Neuronal stem cell (in vitro differentiated cells): ENCODE results near the gene SLC35F5.

Source experiments
- DNase-seq: peaks from one replicate; pipeline ENCODE4 v3.0.0-alpha.2; 2013; ENCODE audit warnings: low spot score
- H2AFZ ChIP-seq: one replicate; pipeline ENCODE4 v1.6.1; 2013; ENCODE audit warnings: mild to moderate bottlenecking, low read length, inconsistent platforms
- H2AK5ac ChIP-seq: 2 replicates; pipeline ENCODE4 v1.6.1; 2013; ENCODE audit warnings: low read depth, mild to moderate bottlenecking, inconsistent platforms, low read length, moderate library complexity, mixed read lengths
- H2BK120ac ChIP-seq: 2 replicates; pipeline ENCODE4 v1.6.1; 2013; ENCODE audit warnings: low read depth, mild to moderate bottlenecking, inconsistent platforms, low read length, moderate library complexity, mixed read lengths
- H2BK12ac ChIP-seq: one replicate; pipeline ENCODE4 v1.6.1; 2013; ENCODE audit warnings: low read length, inconsistent platforms
- H2BK15ac ChIP-seq: 2 replicates; pipeline ENCODE4 v1.6.1; 2013; ENCODE audit warnings: mild to moderate bottlenecking, low read length, inconsistent platforms, mixed read lengths
- H2BK5ac ChIP-seq: one replicate; pipeline ENCODE4 v1.6.1; 2013; ENCODE audit warnings: inconsistent platforms, mild to moderate bottlenecking, low read length, moderate library complexity
- H3K14ac ChIP-seq: one replicate; pipeline ENCODE4 v1.6.1; 2013; ENCODE audit warnings: low read length, inconsistent platforms
- H3K18ac ChIP-seq: 2 replicates; pipeline ENCODE4 v1.6.1; 2013; ENCODE audit warnings: low read length, inconsistent platforms
- H3K23ac ChIP-seq: 2 replicates; pipeline ENCODE4 v1.6.1; 2013; ENCODE audit warnings: low read depth, mild to moderate bottlenecking, mixed read lengths, low read length, inconsistent platforms; ENCODE audit not compliant: poor library complexity
- H3K27ac ChIP-seq: replicated peaks from 3 replicates; pipeline ENCODE4 v1.5.1; 2013; ENCODE audit warnings: low read length, inconsistent platforms
- H3K27me3 ChIP-seq, 3 experiments: 2 replicates each; pipeline ENCODE4 v1.6.1; 2013; ENCODE audit warnings: low read length in 3 of 3, mild to moderate bottlenecking in 2 of 3, inconsistent platforms in 1 of 3, low read depth in 1 of 3, mixed read lengths in 1 of 3, moderate library complexity in 1 of 3; ENCODE audit not compliant: control insufficient read depth in 3 of 3, insufficient read depth in 3 of 3
- H3K36me3 ChIP-seq, 2 donors: replicated peaks in 1 of 2; 2 replicates each; pipeline ENCODE4 v1.6.1; 2013; ENCODE audit warnings: low read length in 2 of 2; ENCODE audit not compliant: control insufficient read depth in 2 of 2, insufficient read depth in 2 of 2
- H3K4ac ChIP-seq: 2 replicates; pipeline ENCODE4 v1.6.1; 2013; ENCODE audit warnings: inconsistent platforms, mild to moderate bottlenecking, low read length, moderate library complexity
- H3K4me1 ChIP-seq, 2 donors: 1 replicate in 1 of 2; 2 replicates in 1 of 2; pipeline ENCODE4 v1.6.1; 2013; ENCODE audit warnings: low read length in 2 of 2, low read depth in 1 of 2; ENCODE audit not compliant: control insufficient read depth in 2 of 2, insufficient read depth in 1 of 2
- H3K4me2 ChIP-seq: one replicate; pipeline ENCODE4 v1.6.1; 2013; ENCODE audit warnings: mild to moderate bottlenecking, low read length, inconsistent platforms; ENCODE audit not compliant: insufficient read depth, poor library complexity, severe bottlenecking
- H3K4me3 ChIP-seq, 2 donors: 2 replicates each; pipeline ENCODE4 v1.5.1; 2013; ENCODE audit warnings: low read length in 2 of 2, mild to moderate bottlenecking in 2 of 2, inconsistent platforms in 1 of 2, moderate library complexity in 1 of 2
- H3K79me1 ChIP-seq: one replicate; pipeline ENCODE4 v1.6.1; 2013; ENCODE audit warnings: low read depth, mild to moderate bottlenecking, inconsistent platforms, low read length, moderate library complexity
- H3K9ac ChIP-seq: one replicate; pipeline ENCODE4 v1.6.1; 2013; ENCODE audit warnings: mild to moderate bottlenecking, low read depth, low read length, inconsistent platforms; ENCODE audit not compliant: poor library complexity
- H3K9me3 ChIP-seq, 2 donors: replicated peaks in 1 of 2; 2 replicates each; pipeline versions ENCODE3 to v1.6.1; 2013; ENCODE audit warnings: low read length in 2 of 2, mild to moderate bottlenecking in 2 of 2, inconsistent platforms in 1 of 2, low read depth in 1 of 2, mixed read lengths in 1 of 2, moderate library complexity in 1 of 2; ENCODE audit not compliant: control insufficient read depth in 2 of 2, insufficient read depth in 1 of 2
- H4K8ac ChIP-seq: one replicate; pipeline ENCODE4 v1.6.1; 2013; ENCODE audit warnings: low read depth, mild to moderate bottlenecking, inconsistent platforms, low read length, moderate library complexity
- H4K91ac ChIP-seq: one replicate; pipeline ENCODE4 v1.6.1; 2013; ENCODE audit warnings: low read length, low read depth, mild to moderate bottlenecking, inconsistent platforms; ENCODE audit not compliant: poor library complexity
- WGBS, 2 donors: extraction: QIAGEN DNeasy Blood & Tissue Kit; methylation state at CpG; one replicate each; pipeline ENCODE4 v1.1.7; 2013; ENCODE audit warnings: missing lambda C conversion rate in 2 of 2, mixed read lengths in 1 of 2; ENCODE audit not compliant: insufficient read length in 2 of 2, insufficient replicate concordance in 1 of 2; ENCODE audit errors: extremely low coverage in 2 of 2; 5-methylcytosine and 5-hydroxymethylcytosine counted together

Gene SLC35F5

DNA sequence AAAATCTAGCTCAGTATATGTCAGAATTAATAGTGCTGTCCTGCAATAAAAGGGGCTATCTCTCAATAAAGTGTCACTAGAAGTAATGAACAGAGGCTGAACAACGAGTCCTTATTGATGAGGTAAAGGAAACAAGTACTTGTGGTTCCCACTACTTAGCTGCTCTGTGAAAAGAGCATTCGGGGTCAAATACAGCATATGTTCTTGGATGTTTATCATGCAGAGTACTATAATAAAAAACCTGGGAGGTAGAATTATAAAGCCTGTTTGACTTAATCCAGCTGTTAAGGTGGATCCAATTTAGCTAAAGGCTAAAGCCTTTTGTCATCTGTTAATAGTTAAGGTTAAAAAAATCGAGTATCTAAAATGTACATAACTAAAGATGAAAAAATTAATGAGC is 32.4 kb downstream of the SLC35F5 start:
- Histone ChIP-seq H3K36me3 (peaks cover 3 to 57% of the 10 kb centered on the region in 2 donors), H3K23ac (no peak overlapping the region), H3K4ac (no peak overlapping the region), H3K4me1 (peaks cover 0 to 1% of the 10 kb centered on the region in 2 donors), H3K79me1 (no peaks in the 10 kb centered on the region), H3K4me3 (no peak overlapping the region), H4K91ac (no peak overlapping the region), H3K14ac (no peak overlapping the region), H3K9ac (no peak overlapping the region), H2BK5ac (no peak overlapping the region), H3K18ac (no peak overlapping the region), H2BK15ac (no peak overlapping the region), H4K8ac (no peak overlapping the region), H2AFZ (no peak overlapping the region), H3K4me2 (no peak overlapping the region), H3K9me3 (no peaks in the 10 kb centered on the region), H3K27ac (no peak overlapping the region), H2BK12ac (no peak overlapping the region), H3K27me3 (no peaks in the 10 kb centered on the region), H2BK120ac (no peak overlapping the region), H2AK5ac (no peak overlapping the region)
- no peak for DNase-seq
- WGBS, 2 donors = 100% methylated on average over 1 of the region's 3 CpGs; no CpG with 5 or more reads in 1 of the 2 donors

DNA sequence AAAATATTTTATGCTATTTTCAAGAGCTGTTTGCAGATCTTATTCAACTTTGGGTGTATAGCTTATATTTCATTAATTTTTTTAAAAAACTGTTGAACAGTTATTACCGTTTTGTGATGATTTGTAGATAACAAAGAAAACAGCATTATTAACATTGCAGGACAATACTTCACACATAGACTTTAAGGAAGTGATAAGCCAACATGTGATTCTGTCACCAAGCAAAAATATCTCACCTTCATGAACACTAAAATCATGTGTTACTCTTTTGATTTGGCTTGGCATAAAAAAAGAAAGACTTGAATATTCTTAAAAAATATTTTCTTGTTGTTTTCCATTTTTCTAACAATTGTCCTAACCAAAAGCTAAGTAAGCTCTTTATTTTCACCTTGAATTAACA is 33.0 kb downstream of the SLC35F5 start:
- H2AFZ ChIP-seq = no peak overlapping the region
- peaks cover 3 to 55% of the 10 kb centered on the region in 2 donors for H3K36me3 ChIP-seq
- H2BK15ac ChIP-seq = no peak overlapping the region
- H3K4ac ChIP-seq = no peak overlapping the region
- H3K14ac ChIP-seq = no peak overlapping the region
- no peak overlapping the region for H3K23ac ChIP-seq
- H3K27me3 ChIP-seq = no peaks in the 10 kb centered on the region
- H3K4me2 ChIP-seq = no peak overlapping the region
- no peaks in the 10 kb centered on the region for H3K9me3 ChIP-seq
- no CpG with 5 or more reads among the region's 1 CpG for WGBS, 2 donors
- H3K9ac ChIP-seq = no peak overlapping the region
- no peak overlapping the region for H4K91ac ChIP-seq
- no peak overlapping the region for H2BK12ac ChIP-seq
- no peak overlapping the region for H2AK5ac ChIP-seq
- no peak overlapping the region for H3K27ac ChIP-seq
- no peak overlapping the region for H2BK120ac ChIP-seq
- DNase-seq = no peak
- no peaks in the 10 kb centered on the region for H3K79me1 ChIP-seq
- H4K8ac ChIP-seq = no peak overlapping the region
- H2BK5ac ChIP-seq = no peak overlapping the region
- no peak overlapping the region for H3K18ac ChIP-seq
- H3K4me3 ChIP-seq = no peak overlapping the region
- H3K4me1 ChIP-seq = peaks cover 0 to 1% of the 10 kb centered on the region in 2 donors

DNA sequence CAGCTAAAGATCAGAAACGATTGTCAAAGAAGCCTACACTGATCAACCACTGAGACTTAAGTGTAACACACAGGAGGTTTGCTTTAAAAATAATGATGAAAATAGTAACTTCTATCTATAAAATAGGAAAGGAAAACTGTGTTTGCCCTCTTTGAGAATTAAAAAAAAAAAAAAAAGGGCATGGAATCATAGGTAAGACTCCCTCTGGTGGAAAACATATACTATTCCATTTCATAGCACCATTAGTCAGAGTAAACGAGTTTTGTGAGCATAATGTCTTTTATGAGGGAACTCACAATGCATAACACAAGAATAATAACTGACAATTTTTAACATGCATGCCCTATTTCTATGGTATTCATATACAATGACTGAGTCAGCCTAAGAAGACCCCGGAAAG is 36.3 kb downstream of the SLC35F5 start:
- Histone ChIP-seq H3K4me2 (no peak overlapping the region), H3K36me3 (peaks cover 3 to 70% of the 10 kb centered on the region in 2 donors), H2AK5ac (no peak overlapping the region), H3K27ac (no peak overlapping the region), H2BK12ac (no peak overlapping the region), H2BK5ac (no peak overlapping the region), H3K27me3 (no peaks in the 10 kb centered on the region), H3K4me1 (no peaks in the 10 kb centered on the region), H4K8ac (no peak overlapping the region), H3K9ac (no peak overlapping the region), H3K4me3 (no peak overlapping the region), H4K91ac (no peak overlapping the region), H3K14ac (no peak overlapping the region), H2BK15ac (no peak overlapping the region), H3K18ac (no peak overlapping the region), H3K4ac (no peak overlapping the region), H3K23ac (no peak overlapping the region), H2AFZ (no peak overlapping the region), H3K9me3 (no peaks in the 10 kb centered on the region), H2BK120ac (no peak overlapping the region), H3K79me1 (no peaks in the 10 kb centered on the region)
- no peak for DNase-seq
- no CpG with 5 or more reads among the region's 3 CpGs for WGBS, 2 donors

DNA sequence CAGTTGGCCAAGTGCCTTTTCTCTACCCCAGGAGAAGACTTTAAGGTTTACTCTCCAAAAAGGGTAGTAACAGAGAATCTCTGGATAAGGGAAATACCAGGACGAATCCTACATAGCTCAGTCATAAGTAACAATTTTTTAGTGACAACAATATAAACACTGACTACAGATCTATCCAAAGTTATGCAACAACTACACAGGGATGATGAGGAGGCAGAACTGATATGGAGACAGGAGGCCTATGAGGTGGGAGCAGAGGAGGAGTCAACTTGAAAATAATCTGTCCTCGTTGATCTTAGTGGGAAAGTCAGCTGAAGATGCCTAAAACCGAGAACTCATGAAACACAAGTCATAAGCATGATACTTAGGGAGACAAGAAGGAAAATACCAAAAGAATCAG is 40.2 kb downstream of the SLC35F5 start:
- Histone ChIP-seq H3K79me1 (no peaks in the 10 kb centered on the region), H3K18ac (no peak overlapping the region), H2BK12ac (no peak overlapping the region), H2BK120ac (no peak overlapping the region), H2AFZ (no peak overlapping the region), H2BK5ac (no peak overlapping the region), H3K4me1 (no peaks in the 10 kb centered on the region), H3K27ac (no peak overlapping the region), H3K4me2 (no peak overlapping the region), H3K9me3 (no peaks in the 10 kb centered on the region), H4K8ac (no peak overlapping the region), H3K27me3 (no peaks in the 10 kb centered on the region), H3K14ac (no peak overlapping the region), H3K4me3 (no peak overlapping the region), H3K23ac (no peak overlapping the region), H3K4ac (no peak overlapping the region), H2BK15ac (no peak overlapping the region), H3K36me3 (peaks cover 2 to 78% of the 10 kb centered on the region in 2 donors), H3K9ac (no peak overlapping the region), H2AK5ac (no peak overlapping the region), H4K91ac (no peak overlapping the region)
- no CpG with 5 or more reads among the region's 3 CpGs for WGBS, 2 donors
- DNase-seq = no peak
